Fibroblast of mammary gland (primary cell): ENCODE measurements around the gene OR6J1.
A peak's percentile ranks its signal among the peaks of the same experiment; 100 is the strongest.

Experiments
- DNase-seq: peaks from one replicate; pipeline ENCODE4 v3.0.0-alpha.2; 2010; ENCODE audit warnings: low read depth
- H3K4me3 ChIP-seq: 2 replicates; pipeline ENCODE4 v1.5.1; 2011; ENCODE audit warnings: low read depth, mild to moderate bottlenecking, low read length, moderate library complexity; ENCODE audit not compliant: control insufficient read depth
- TF ChIP-seq, protein P1 (sequence below): conservative IDR thresholded peaks from 2 replicates; pipeline ENCODE4 v1.5.1; 2011; ENCODE audit warnings: low read depth, low read length, inconsistent platforms; ENCODE audit not compliant: control insufficient read depth, insufficient read depth

OR6J1 gene

DNA sequence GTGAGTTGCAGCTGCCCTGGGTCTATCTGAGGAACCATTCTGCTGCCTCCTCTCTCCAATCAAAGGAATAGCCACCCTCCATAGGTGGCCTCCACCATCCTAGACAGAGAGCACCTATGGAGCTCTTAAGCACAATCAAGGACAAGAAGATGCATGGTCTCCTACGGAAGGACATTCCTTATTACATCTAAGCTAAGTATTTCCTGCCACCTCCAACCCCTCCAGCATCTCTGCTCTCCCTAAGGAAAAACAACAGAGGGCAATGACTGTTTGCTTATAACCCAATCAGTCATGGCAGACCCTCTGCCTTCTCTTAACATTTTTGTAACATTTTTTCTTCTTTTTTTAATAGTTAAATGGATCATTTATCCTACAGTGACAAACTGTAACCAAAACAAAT is 14.8 kb upstream of the OR6J1 start:
- TF ChIP-seq, protein P1, sequence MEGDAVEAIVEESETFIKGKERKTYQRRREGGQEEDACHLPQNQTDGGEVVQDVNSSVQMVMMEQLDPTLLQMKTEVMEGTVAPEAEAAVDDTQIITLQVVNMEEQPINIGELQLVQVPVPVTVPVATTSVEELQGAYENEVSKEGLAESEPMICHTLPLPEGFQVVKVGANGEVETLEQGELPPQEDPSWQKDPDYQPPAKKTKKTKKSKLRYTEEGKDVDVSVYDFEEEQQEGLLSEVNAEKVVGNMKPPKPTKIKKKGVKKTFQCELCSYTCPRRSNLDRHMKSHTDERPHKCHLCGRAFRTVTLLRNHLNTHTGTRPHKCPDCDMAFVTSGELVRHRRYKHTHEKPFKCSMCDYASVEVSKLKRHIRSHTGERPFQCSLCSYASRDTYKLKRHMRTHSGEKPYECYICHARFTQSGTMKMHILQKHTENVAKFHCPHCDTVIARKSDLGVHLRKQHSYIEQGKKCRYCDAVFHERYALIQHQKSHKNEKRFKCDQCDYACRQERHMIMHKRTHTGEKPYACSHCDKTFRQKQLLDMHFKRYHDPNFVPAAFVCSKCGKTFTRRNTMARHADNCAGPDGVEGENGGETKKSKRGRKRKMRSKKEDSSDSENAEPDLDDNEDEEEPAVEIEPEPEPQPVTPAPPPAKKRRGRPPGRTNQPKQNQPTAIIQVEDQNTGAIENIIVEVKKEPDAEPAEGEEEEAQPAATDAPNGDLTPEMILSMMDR, result no peak
- no peak for DNase-seq
- no peak overlapping the region for H3K4me3 ChIP-seq

DNA sequence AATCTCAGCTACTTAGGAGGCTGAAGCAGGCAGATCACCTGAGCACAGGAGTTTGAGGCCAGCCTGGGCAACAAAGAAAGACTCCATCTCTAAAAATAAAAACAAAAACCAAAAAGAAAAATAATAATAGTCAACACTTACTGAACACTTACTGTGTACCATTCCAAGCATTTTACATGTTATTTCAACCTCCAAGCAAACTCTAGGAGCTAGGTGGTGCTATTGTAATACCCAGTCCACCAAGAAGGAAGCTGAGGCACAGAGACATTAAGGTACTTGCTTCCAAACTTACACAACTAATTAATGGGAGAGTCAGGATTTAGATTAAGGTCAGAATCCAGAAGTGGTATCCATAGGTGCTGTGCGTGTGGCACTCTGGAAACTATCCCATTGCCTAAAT is 13.7 kb upstream of the OR6J1 start:
- peak; percentile 71 for DNase-seq
- H3K4me3 ChIP-seq, result no peak overlapping the region
- TF ChIP-seq, protein P1, result peak; percentile 77

DNA sequence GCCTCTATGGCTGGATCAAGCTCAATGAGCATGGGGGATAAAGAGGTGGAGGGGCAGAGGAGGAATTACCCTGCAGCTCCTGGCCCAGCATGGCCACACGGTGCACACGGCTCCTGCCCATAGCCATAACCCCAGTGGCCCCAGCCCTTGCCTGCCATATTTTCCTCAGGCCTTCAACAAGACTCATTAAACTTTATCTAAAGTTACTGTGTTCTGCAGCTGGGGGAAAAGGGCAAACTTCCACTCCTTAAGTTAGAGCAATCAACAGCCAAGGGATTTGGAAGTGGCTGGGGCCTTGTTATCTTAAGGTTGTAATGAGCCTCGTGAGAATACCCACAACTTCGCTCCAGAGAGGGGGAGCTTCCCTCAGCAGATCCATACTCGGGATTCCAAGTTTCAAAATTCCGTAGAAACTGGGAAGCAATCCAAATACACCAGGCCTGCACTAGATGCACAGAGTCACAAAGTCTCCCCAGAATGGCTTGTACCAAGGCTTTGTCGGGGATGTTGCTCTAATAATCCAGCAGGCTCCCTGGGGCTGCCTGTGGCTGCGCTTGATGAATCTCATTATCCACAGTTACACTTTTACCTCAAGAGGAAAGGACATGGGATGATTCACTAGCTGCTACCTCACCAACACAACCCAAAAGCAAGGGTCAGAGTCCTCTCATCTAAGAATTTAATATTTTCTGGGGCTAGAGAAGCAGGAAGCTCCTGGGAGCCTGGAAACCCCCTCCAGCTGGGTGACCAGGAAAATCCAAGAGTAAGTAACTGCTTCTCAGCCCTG is 13.0 kb upstream of the OR6J1 start:
- TF ChIP-seq, protein P1, result no peak
- no peak overlapping the region for H3K4me3 ChIP-seq
- peak; percentile 69 for DNase-seq

DNA sequence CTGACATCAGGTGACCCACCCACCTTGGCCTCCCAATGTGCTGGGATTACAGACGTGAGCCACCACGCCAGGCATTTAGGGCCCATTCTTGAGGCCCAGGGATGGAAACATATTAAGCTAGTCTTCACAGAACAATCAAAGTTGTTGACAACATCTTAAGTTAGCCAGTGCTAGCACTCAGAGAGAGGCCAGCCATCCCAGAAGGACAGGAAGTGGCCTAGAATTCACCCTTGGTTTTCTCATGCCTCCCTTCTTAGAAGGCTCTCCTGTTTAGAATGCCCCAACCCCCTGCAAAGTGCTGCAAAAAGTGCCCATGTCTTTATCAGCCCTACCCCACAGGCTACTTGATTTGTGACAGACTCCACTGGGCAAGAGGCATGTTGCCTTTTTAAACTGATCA is 12.1 kb upstream of the OR6J1 start:
- DNase-seq, result no peak
- TF ChIP-seq, protein P1, result no peak
- H3K4me3 ChIP-seq, result no peak overlapping the region

DNA sequence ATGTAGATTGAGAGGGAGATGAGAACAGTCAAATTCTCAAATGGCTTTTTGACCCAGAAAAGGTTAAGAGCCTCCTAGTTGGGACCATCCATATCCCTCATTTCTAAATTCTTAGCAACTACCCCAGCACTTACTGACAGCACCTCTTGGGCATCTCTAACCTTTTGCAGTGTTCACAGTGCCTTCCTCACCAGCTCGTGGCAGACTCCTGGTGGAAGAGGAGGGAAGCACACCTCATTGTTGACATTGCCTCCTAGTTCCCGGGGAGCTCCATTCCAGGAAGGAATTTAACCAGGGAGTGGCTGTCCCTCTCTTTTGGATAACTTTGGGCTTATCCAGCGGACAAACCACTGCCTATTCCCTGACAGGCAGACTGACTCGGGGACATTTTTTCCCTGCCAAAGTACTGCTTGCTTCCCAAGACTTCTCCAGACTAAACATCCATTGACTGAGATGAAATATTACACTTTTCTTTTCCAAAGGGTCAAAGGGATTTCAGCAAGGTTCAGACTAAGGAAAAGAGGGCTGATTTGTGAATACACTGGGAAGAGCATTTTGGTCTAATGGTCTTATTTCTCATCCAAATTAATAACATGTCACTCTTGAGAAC is 9.0 kb upstream of the OR6J1 start:
- TF ChIP-seq, protein P1, result peak; percentile 99
- no peak overlapping the region for H3K4me3 ChIP-seq
- peak; percentile 80 for DNase-seq

DNA sequence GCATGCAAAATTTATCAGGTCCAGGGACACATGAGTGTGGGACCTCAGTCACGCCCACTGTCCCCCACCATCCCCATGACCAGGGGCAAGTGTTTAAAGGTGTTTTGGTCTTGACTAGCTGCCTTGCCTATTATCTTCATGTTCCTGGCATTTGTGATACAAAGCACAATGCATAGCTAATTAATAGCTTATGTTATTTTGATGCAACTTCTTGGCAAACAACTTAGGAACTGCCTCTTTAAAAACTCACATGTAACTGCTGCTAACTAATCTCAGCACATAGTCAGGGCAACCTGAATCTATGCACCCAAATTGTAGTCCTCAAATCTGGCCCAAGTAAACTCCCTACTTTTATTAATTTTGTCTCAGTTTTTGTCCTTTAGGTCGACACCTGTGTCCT is 7.4 kb upstream of the OR6J1 start:
- DNase-seq, result peak; percentile 37
- TF ChIP-seq, protein P1, result no peak
- no peak overlapping the region for H3K4me3 ChIP-seq
